K562 (cell line): Measurements from ENCODE around the gene TMEM143. TPM values are rescaled to one million over a fixed set of nuclear protein-coding genes. Genes with fewer than 3 reads are reported as not detected.
A peak's percentile ranks its signal among the peaks of the same experiment; 100 is the strongest.

Experiments used
- CBX2 ChIP-seq: fragments of 200-600 bp; sonication (generic); IDR thresholded peaks from one replicate; pipeline ENCODE4 v1.6.1; 2012; ENCODE audit warnings: mild to moderate bottlenecking, low read length, inconsistent platforms; ENCODE audit not compliant: insufficient read depth, poor library complexity, severe bottlenecking
- CBX5 ChIP-seq: IDR thresholded peaks from 2 replicates; pipeline ENCODE4 v1.6.1; 2014; ENCODE audit warnings: low read depth, borderline replicate concordance
- CSDE1 ChIP-seq, 2 experiments: fragments of 450-650 bp; IDR thresholded peaks; 2 replicates each; pipeline ENCODE4 v1.6.1; 2016; ENCODE audit warnings: mild to moderate bottlenecking in 1 of 2
- ELK1 ChIP-seq: sonication (generic); formaldehyde crosslinking; IDR thresholded peaks from 2 replicates; pipeline ENCODE4 v1.8.1; 2022; ENCODE audit warnings: missing genetic modification reagents
- HMGN3 ChIP-seq: IDR thresholded peaks from 2 replicates; pipeline ENCODE4 v1.6.1; 2011; ENCODE audit warnings: borderline replicate concordance, low read depth, mild to moderate bottlenecking, mixed read lengths, low read length; ENCODE audit not compliant: insufficient read length; ENCODE audit errors: extremely low read depth
- KDM1A ChIP-seq, 2 experiments: fragments of 450-650 bp; IDR thresholded peaks; 2 replicates each; pipeline ENCODE4 v1.6.1; 2016; ENCODE audit warnings: mild to moderate bottlenecking in 2 of 2
- MCM3 ChIP-seq: fragments of 450-650 bp; IDR thresholded peaks from 2 replicates; pipeline ENCODE4 v1.6.1; 2016
- NFXL1 ChIP-seq: fragments of 450-650 bp; formaldehyde crosslinking; IDR thresholded peaks from 2 replicates; pipeline ENCODE4 v1.4.0; 2021; ENCODE audit warnings: mild to moderate bottlenecking
- POLR2G ChIP-seq: fragments of 200-400 bp; formaldehyde crosslinking; IDR thresholded peaks from 2 replicates; pipeline ENCODE4 v1.6.1; 2017; ENCODE audit warnings: low read depth, mild to moderate bottlenecking, antibody characterized with exemption, low read length, moderate library complexity
- RBFOX2 ChIP-seq: fragments of 200-400 bp; formaldehyde crosslinking; IDR thresholded peaks from 2 replicates; pipeline ENCODE4 v1.6.1; 2017; ENCODE audit warnings: low read depth, mild to moderate bottlenecking, low read length, moderate library complexity
- RHOXF2B ChIP-seq: fragments of 250-450 bp; sonication (Bioruptor Pico); conservative IDR thresholded peaks from 2 replicates; pipeline ENCODE4 v1.5.1; 2021
- SIX5 ChIP-seq, 2 experiments: IDR thresholded peaks; 2 replicates each; pipeline ENCODE4 v1.6.1; 2011; ENCODE audit warnings: low read length in 2 of 2, borderline replicate concordance in 1 of 2, low read depth in 1 of 2, mild to moderate bottlenecking in 1 of 2, moderate library complexity in 1 of 2; ENCODE audit not compliant: insufficient read depth in 1 of 2
- TAF7 ChIP-seq: fragments of 450-650 bp; IDR thresholded peaks from 2 replicates; pipeline ENCODE4 v1.6.1; 2016; ENCODE audit warnings: missing genetic modification characterization, missing compliant biosample characterization
- TCF7L2 ChIP-seq: fragments of 150-350 bp; IDR thresholded peaks from 2 replicates; pipeline ENCODE4 v1.6.1; 2016; ENCODE audit warnings: low read depth, mild to moderate bottlenecking, low read length, moderate library complexity
- U2AF1 ChIP-seq: fragments of 200-400 bp; formaldehyde crosslinking; optimal IDR thresholded peaks from 2 replicates; pipeline ENCODE3; 2017; ENCODE audit warnings: mild to moderate bottlenecking, low read depth, low read length, moderate library complexity
- ZNF324 ChIP-seq: fragments of 250-450 bp; sonication (Bioruptor Pico); IDR thresholded peaks from 2 replicates; pipeline ENCODE4 v1.4.0; 2020; ENCODE audit warnings: mild to moderate bottlenecking
- ZNF584 ChIP-seq: fragments of 200-800 bp; sonication (Bioruptor generic); IDR thresholded peaks from 2 replicates; pipeline ENCODE4 v1.6.1; 2016; ENCODE audit warnings: low read depth, mild to moderate bottlenecking, missing genetic modification characterization, missing compliant biosample characterization
- ZNF696 ChIP-seq: fragments of 250-450 bp; sonication (Bioruptor Pico); conservative IDR thresholded peaks from 2 replicates; pipeline ENCODE4 v1.4.0; 2020; ENCODE audit warnings: mild to moderate bottlenecking, moderate library complexity
- polyA plus RNA-seq, 8 experiments: library from polyadenylated mRNA; depleted of rRNA in 4 of 8; stranded (reverse) in 5 of 8; unstranded in 3 of 8; fragments of >200 nt; fragmentation: Nextera tagmentation in 2 of 8; fragmentation: Illumina TruSeq in 1 of 8; extraction: Ambion mirVana in 2 of 8; extraction: Trizol in 1 of 8; gene quantifications; 2 replicates each; pipeline versions ENCODE4 v1.2.1 to v1.2.3, GENCODE V29; 2011 to 2014; ENCODE audit warnings: inconsistent platforms in 1 of 8, missing spikeins in 1 of 8
- total RNA-seq, 7 experiments: library from RNA; depleted of rRNA in 6 of 7; stranded (reverse); fragments of >200 nt in 6 of 7; fragmentation: Illumina TruSeq in 2 of 7; extraction: Trizol in 2 of 7; gene quantifications; 2 replicates each; pipeline versions ENCODE4 v1.2.1 to v1.2.3, GENCODE V29; 2011 to 2021; ENCODE audit warnings: low replicate concordance in 1 of 7
- TF ChIP-seq, protein P1 (sequence below), 3 experiments: fragments of 200-800 bp in 1 of 3; sonication (Bioruptor generic) in 1 of 3; sonication (generic) in 1 of 3; formaldehyde crosslinking in 1 of 3; IDR thresholded peaks; 2 replicates each; pipeline versions ENCODE4 v1.6.1 to v1.8.0; 2016 to 2022; ENCODE audit warnings: mild to moderate bottlenecking in 2 of 3, missing compliant biosample characterization in 2 of 3, missing genetic modification characterization in 2 of 3, missing genetic modification reagents in 1 of 3
- TF ChIP-seq, protein P2 (sequence below): sonication (generic); formaldehyde crosslinking; IDR thresholded peaks from 2 replicates; pipeline ENCODE4 v1.8.0; 2022; ENCODE audit warnings: mild to moderate bottlenecking, low read depth, missing genetic modification reagents
- TF ChIP-seq, protein P3 (sequence below), 2 experiments: fragments of 450-650 bp in 1 of 2; sonication (generic) in 1 of 2; formaldehyde crosslinking; conservative IDR thresholded peaks; 2 replicates each; pipeline versions ENCODE4 v1.4.0 to v1.8.1; 2020 to 2022; ENCODE audit warnings: mild to moderate bottlenecking in 1 of 2, missing genetic modification reagents in 1 of 2

The TMEM143 gene
- total and polyA plus RNA-seq, 9 of the 15 experiments (the other 6 are each of a cell fraction or from before 2014, with no cell fraction given) = 0.66 to 8.8 (median 4.3) TPM

GRCh38 chr19:48330012-48330681 lies 33.6 kb downstream of the TMEM143 start (continued):
- TF ChIP-seq TAF7 = no peak
- TF ChIP-seq ZNF696 (CRISPR knock-in tag) = no peak
- TF ChIP-seq CSDE1 (IDR thresholded peaks at IDR 0.05) = no peak
- peak; percentile 59 for TF ChIP-seq RBFOX2
- no peak for TF ChIP-seq NFXL1
- no peak for TF ChIP-seq CBX5
- no peak for TF ChIP-seq ZNF584 (CRISPR knock-in tag)
- no peak for TF ChIP-seq ELK1 (CRISPR knock-in tag)
- no peak for TF ChIP-seq HMGN3
- TF ChIP-seq, protein P1, sequence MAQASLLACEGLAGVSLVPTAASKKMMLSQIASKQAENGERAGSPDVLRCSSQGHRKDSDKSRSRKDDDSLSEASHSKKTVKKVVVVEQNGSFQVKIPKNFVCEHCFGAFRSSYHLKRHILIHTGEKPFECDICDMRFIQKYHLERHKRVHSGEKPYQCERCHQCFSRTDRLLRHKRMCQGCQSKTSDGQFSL (CRISPR knock-in tag; IDR thresholded peaks at IDR 0.05) = peak; percentile 86
- TF ChIP-seq, protein P1 (tag; IDR thresholded peaks at IDR 0.05) = peak in 1 of 2 experiments; percentile 55; a peak in 1 of 4 replicates
- no peak for TF ChIP-seq KDM1A (IDR thresholded peaks at IDR 0.05)
- no peak for TF ChIP-seq CBX2
- TF ChIP-seq RHOXF2B = no peak
- TF ChIP-seq U2AF1 = no peak
- TF ChIP-seq, protein P2, sequence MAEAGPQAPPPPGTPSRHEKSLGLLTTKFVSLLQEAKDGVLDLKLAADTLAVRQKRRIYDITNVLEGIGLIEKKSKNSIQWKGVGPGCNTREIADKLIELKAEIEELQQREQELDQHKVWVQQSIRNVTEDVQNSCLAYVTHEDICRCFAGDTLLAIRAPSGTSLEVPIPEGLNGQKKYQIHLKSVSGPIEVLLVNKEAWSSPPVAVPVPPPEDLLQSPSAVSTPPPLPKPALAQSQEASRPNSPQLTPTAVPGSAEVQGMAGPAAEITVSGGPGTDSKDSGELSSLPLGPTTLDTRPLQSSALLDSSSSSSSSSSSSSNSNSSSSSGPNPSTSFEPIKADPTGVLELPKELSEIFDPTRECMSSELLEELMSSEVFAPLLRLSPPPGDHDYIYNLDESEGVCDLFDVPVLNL = no peak
- TF ChIP-seq, protein P3, sequence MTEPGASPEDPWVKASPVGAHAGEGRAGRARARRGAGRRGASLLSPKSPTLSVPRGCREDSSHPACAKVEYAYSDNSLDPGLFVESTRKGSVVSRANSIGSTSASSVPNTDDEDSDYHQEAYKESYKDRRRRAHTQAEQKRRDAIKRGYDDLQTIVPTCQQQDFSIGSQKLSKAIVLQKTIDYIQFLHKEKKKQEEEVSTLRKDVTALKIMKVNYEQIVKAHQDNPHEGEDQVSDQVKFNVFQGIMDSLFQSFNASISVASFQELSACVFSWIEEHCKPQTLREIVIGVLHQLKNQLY (CRISPR knock-in tag; conservative IDR thresholded peaks at IDR 0.05) = no peak
- no peak for TF ChIP-seq MCM3
- peak; percentile 48; the same call in 1 of the 2 replicates for TF ChIP-seq POLR2G
- TF ChIP-seq SIX5 (IDR thresholded peaks at IDR 0.05; ENCODE audit: borderline replicate concordance in 1 of 2, insufficient read depth in 1 of 2, low read depth in 1 of 2, low read length in 2 of 2) = peak; percentile 62 to 72; a peak in 3 of 4 replicates
- no peak for TF ChIP-seq ZNF324 (CRISPR knock-in tag)
- no peak for TF ChIP-seq TCF7L2
